PFSK-1 (cell line): ENCODE results near the gene PTPRH.

Experiments
- FOXP2 ChIP-seq: optimal IDR thresholded peaks from 2 replicates; pipeline ENCODE3; 2011; ENCODE audit warnings: borderline replicate concordance, control low read depth, inconsistent platforms; ENCODE audit not compliant: insufficient read depth; ENCODE audit errors: extremely low read length, extremely low read depth
- POLR2AphosphoS5 ChIP-seq: IDR thresholded peaks from 2 replicates; pipeline ENCODE4 v1.6.1; 2012; ENCODE audit warnings: low read depth, mild to moderate bottlenecking, control low read depth, low read length, moderate library complexity
- REST ChIP-seq, 2 experiments: IDR thresholded peaks; 2 replicates each; pipeline versions ENCODE4 v1.6.1 to v1.8.0; 2011 to 2012; ENCODE audit warnings: low read depth in 2 of 2, low read length in 2 of 2, control low read depth in 1 of 2, inconsistent platforms in 1 of 2, mild to moderate bottlenecking in 1 of 2, moderate library complexity in 1 of 2; ENCODE audit not compliant: insufficient read depth in 1 of 2
- TAF1 ChIP-seq: IDR thresholded peaks from 2 replicates; pipeline ENCODE4 v1.6.1; 2012; ENCODE audit warnings: low read length, control low read depth, borderline replicate concordance; ENCODE audit not compliant: insufficient read depth

- TF ChIP-seq POLR2AphosphoS5, result no peak
- no peak for TF ChIP-seq REST (IDR thresholded peaks at IDR 0.05; ENCODE audit: insufficient read depth in 1 of 2, low read depth in 2 of 2, low read length in 2 of 2)
- no peak for TF ChIP-seq TAF1
- TF ChIP-seq FOXP2, result no peak
Measured at GRCh38 chr19:55256562-55257460, 47.5 kb upstream of the PTPRH start.
